Stomach (tissue), 9 donors: ENCODE data around the gene CPXM2. TPM values are rescaled to one million over a fixed set of nuclear protein-coding genes. Genes with fewer than 3 reads are reported as not detected.
A peak's percentile ranks its signal among the peaks of the same experiment; 100 is the strongest.

Source experiments
- DNase-seq, 2 donors: peaks; one replicate each; pipeline versions ENCODE4 v3.0.0 to v3.0.0-alpha.2; 2013 to 2019
- H3K27ac ChIP-seq, 5 donors: fragments of 200-600 bp in 4 of 5; sonication (generic) in 4 of 5; one replicate each; pipeline ENCODE4 v1.5.1; 2013 to 2019; ENCODE audit warnings: mild to moderate bottlenecking in 1 of 5, moderate library complexity in 1 of 5
- H3K27me3 ChIP-seq, 3 donors: fragments of 200-600 bp; sonication (generic); one replicate each; pipeline ENCODE4 v1.5.1; 2017 to 2019; ENCODE audit warnings: mixed run types in 1 of 3
- H3K36me3 ChIP-seq, 4 donors: fragments of 200-600 bp; sonication (generic); 1 replicate in 3 of 4; 2 replicates in 1 of 4; pipeline ENCODE4 v1.5.1; 2016 to 2019
- H3K4me1 ChIP-seq, 4 donors: fragments of 200-600 bp; sonication (generic); one replicate each; pipeline ENCODE4 v1.5.1; 2016 to 2019
- H3K4me3 ChIP-seq, 4 donors: fragments of 200-600 bp; sonication (generic) in 3 of 4; one replicate each; pipeline ENCODE4 v1.5.1; 2016 to 2019; ENCODE audit warnings: mild to moderate bottlenecking in 1 of 4
- H3K9me3 ChIP-seq, 4 donors: fragments of 200-600 bp; sonication (generic); one replicate each; pipeline ENCODE4 v1.5.1; 2016 to 2019
- EP300 ChIP-seq: sonication (generic); formaldehyde crosslinking; IDR thresholded peaks from one replicate; pipeline ENCODE4 v1.6.1; 2017; ENCODE audit warnings: antibody characterized with exemption
- POLR2A ChIP-seq, 4 donors: fragments of 450-650 bp; IDR thresholded peaks; one replicate each; pipeline ENCODE4 v1.6.1; 2016; ENCODE audit warnings: antibody characterized with exemption in 4 of 4, control low read depth in 2 of 4, mild to moderate bottlenecking in 1 of 4, moderate library complexity in 1 of 4
- POLR2AphosphoS5 ChIP-seq, 3 donors: sonication (generic); formaldehyde crosslinking; IDR thresholded peaks; one replicate each; pipeline ENCODE4 v1.6.1; 2016; ENCODE audit warnings: antibody characterized with exemption in 3 of 3
- WGBS, 5 donors: extraction: QIAGEN DNeasy Blood & Tissue Kit in 3 of 5; methylation state at CpG; one replicate each; pipeline versions ENCODE4 v1.1.5 to v1.1.7; 2013 to 2018; 5-methylcytosine and 5-hydroxymethylcytosine counted together
- intact Hi-C: fragments of 100-400 bp; cut with DNase I; formaldehyde crosslinking; loops from one replicate; pipeline ENCODE4 v1.15.1; 2023; ENCODE audit warnings: low total_unique reads
- polyA plus RNA-seq, 3 donors: library from polyadenylated mRNA; stranded (reverse); fragments of 200-250 nt; gene quantifications; one replicate each; pipeline ENCODE4 v1.2.3, GENCODE V29; 2013
- total RNA-seq, 5 donors: library from RNA; depleted of rRNA; stranded (reverse); fragments of >200 nt; gene quantifications; one replicate each; pipeline versions ENCODE4 v1.1.0 to v1.2.3, GENCODE V29; 2014 to 2016
- TF ChIP-seq, protein P1 (sequence below), 7 experiments: fragments of 450-650 bp in 4 of 7; fragments of 200-600 bp in 3 of 7; sonication (generic) in 3 of 7; IDR thresholded peaks; one replicate each; pipeline ENCODE4 v1.5.1; 2016 to 2019; ENCODE audit warnings: antibody characterized with exemption in 7 of 7, control low read depth in 2 of 7, mild to moderate bottlenecking in 1 of 7
- donor health status: healthy with polysubstance abuse.
- donor health status: Bipolar disorder and iron deficiency.
- donor health status: healthy.

The CPXM2 gene
- total and polyA plus RNA-seq, 8 donors = 0.46 to 33.5 (median 9.9) TPM

DNA sequence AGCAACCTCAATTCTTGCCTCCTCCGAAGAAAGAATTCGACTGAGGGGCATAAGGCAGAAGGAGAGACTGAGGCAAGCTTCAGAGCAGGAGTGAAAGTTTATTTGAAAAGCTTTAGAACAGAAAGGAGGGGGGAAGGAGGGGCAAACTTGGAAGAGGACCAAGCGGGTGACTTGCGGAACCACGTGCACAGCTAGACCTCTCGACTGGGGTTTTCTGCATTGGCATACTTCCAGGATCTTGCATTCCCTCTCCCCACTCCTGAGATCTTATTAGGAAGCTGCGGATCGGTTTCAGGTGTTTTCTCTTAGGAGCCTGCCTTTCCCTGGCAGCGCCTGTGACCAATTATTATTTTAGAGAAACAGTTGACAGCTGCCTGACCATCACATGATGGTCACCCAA lies 20.3 kb upstream of the CPXM2 start:
- peaks cover 0 to 16% (median 8%) of the 10 kb centered on the region in 4 donors for H3K4me1 ChIP-seq
- no peak overlapping the region for H3K27ac ChIP-seq
- 32 to 55% (median 45%) methylated on average over 9 of the region's 9 CpGs for WGBS, 5 donors
- intact Hi-C loops = no loop called here
- H3K36me3 ChIP-seq = no peaks in the 10 kb centered on the region
- peaks cover 0 to 40% (median 2%) of the 10 kb centered on the region in 3 donors for H3K27me3 ChIP-seq
- DNase-seq = peak in 1 of 2 donors; percentile 40
- no peak overlapping the region for H3K4me3 ChIP-seq
- H3K9me3 ChIP-seq = no peaks in the 10 kb centered on the region
- no peak for TF ChIP-seq POLR2A (IDR thresholded peaks at IDR 0.05)

DNA sequence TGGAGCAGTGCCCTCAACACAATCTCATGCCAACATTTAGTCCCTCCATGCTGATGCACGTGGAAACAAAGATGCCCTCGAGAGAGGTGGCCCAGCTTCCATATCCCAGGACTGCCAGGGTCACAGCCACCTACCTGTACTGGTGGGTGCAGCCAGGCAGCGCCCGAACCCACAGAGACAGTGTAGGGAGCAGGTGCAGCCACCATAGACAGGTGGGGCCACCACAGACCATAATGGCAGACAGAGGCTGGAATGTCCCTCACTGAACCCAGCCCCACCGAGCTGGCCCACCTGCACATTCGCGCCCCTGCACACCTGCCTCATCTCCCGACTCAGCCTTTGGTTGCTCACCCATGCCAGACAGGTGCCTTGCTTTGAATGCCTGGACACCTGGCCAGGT lies 18.3 kb upstream of the CPXM2 start:
- 85 to 90% (median 88%) methylated on average over 6 to 8 of the region's 8 CpGs for WGBS, 5 donors

DNA sequence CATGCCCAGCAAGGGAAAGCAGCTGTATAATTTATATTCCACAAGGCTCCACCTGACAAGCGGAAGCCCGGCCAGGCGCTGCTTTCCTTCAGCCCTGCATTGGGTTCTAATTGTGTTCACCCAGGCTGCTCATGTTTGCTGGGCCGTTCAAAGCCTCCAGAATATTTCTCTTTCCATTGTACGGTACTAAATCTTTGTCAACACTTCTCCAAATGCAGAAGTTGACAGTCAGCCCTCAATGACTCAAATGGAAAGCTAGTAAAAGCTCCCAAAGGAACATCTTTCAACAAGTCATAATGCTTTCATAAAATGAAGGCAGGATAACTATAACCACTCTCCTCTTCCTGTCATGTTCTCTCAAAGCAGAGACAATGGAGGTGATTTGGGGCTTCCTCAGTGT lies 17.8 kb upstream of the CPXM2 start:
- intact Hi-C loops = no loop called here
- TF ChIP-seq, protein P1, sequence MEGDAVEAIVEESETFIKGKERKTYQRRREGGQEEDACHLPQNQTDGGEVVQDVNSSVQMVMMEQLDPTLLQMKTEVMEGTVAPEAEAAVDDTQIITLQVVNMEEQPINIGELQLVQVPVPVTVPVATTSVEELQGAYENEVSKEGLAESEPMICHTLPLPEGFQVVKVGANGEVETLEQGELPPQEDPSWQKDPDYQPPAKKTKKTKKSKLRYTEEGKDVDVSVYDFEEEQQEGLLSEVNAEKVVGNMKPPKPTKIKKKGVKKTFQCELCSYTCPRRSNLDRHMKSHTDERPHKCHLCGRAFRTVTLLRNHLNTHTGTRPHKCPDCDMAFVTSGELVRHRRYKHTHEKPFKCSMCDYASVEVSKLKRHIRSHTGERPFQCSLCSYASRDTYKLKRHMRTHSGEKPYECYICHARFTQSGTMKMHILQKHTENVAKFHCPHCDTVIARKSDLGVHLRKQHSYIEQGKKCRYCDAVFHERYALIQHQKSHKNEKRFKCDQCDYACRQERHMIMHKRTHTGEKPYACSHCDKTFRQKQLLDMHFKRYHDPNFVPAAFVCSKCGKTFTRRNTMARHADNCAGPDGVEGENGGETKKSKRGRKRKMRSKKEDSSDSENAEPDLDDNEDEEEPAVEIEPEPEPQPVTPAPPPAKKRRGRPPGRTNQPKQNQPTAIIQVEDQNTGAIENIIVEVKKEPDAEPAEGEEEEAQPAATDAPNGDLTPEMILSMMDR (IDR thresholded peaks at IDR 0.05) = no peak
- TF ChIP-seq POLR2AphosphoS5 (IDR thresholded peaks at IDR 0.05) (no peak), EP300 (no peak), POLR2A (IDR thresholded peaks at IDR 0.05) (no peak)
- Histone ChIP-seq H3K27ac (no peak overlapping the region), H3K27me3 (peaks cover 0 to 41% (median 0%) of the 10 kb centered on the region in 3 donors), H3K9me3 (no peaks in the 10 kb centered on the region), H3K36me3 (no peaks in the 10 kb centered on the region), H3K4me3 (no peak overlapping the region), H3K4me1 (peaks cover 0 to 16% (median 8%) of the 10 kb centered on the region in 4 donors)
- no peak for DNase-seq
- 70 to 81% (median 73%) methylated on average over 5 of the region's 5 CpGs for WGBS, 5 donors

More for the DNA sequence above, 18.3 kb upstream of the CPXM2 start:
- TF ChIP-seq, protein P1 (IDR thresholded peaks at IDR 0.05) = no peak
- no peak for TF ChIP-seq EP300
- TF ChIP-seq POLR2AphosphoS5 (IDR thresholded peaks at IDR 0.05) = no peak
- no peak for TF ChIP-seq POLR2A (IDR thresholded peaks at IDR 0.05)
- intact Hi-C loops = no loop called here
- Histone ChIP-seq H3K27ac (no peak overlapping the region), H3K36me3 (no peaks in the 10 kb centered on the region), H3K9me3 (no peaks in the 10 kb centered on the region), H3K4me3 (no peak overlapping the region), H3K27me3 (peaks cover 0 to 41% (median 0%) of the 10 kb centered on the region in 3 donors), H3K4me1 (peaks cover 0 to 16% (median 8%) of the 10 kb centered on the region in 4 donors)
- DNase-seq = no peak

DNA sequence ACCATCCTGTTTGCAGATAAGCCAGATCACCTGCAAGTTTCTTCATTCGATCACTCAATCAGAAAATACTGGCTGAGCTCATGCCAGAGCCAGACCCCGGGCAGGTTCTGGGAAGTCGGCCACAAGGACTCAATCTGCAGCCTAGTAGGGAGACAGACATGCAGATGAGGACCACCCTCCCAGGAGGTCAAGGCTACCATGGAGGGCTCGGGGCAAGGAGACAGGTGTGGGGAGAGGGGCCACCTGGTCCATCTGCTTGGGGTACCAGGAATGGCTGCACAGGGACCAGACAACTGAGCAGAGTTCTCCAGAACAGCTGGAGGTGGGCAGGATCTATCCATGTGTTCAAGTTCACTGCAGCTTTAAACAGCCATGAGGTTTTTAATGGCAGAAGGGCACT lies 16.8 kb upstream of the CPXM2 start:
- Histone ChIP-seq H3K9me3 (no peaks in the 10 kb centered on the region), H3K36me3 (no peaks in the 10 kb centered on the region), H3K4me1 (peaks cover 0 to 12% (median 4%) of the 10 kb centered on the region in 4 donors), H3K27me3 (peaks cover 0 to 44% (median 0%) of the 10 kb centered on the region in 3 donors), H3K27ac (no peak overlapping the region), H3K4me3 (no peak overlapping the region)
- intact Hi-C loops = no loop called here
- WGBS, 5 donors = 75 to 83% (median 78%) methylated on average over 4 of the region's 4 CpGs
- TF ChIP-seq POLR2AphosphoS5 (IDR thresholded peaks at IDR 0.05) (no peak), POLR2A (IDR thresholded peaks at IDR 0.05) (no peak), EP300 (no peak)
- TF ChIP-seq, protein P1 (IDR thresholded peaks at IDR 0.05) = no peak
- DNase-seq = no peak

DNA sequence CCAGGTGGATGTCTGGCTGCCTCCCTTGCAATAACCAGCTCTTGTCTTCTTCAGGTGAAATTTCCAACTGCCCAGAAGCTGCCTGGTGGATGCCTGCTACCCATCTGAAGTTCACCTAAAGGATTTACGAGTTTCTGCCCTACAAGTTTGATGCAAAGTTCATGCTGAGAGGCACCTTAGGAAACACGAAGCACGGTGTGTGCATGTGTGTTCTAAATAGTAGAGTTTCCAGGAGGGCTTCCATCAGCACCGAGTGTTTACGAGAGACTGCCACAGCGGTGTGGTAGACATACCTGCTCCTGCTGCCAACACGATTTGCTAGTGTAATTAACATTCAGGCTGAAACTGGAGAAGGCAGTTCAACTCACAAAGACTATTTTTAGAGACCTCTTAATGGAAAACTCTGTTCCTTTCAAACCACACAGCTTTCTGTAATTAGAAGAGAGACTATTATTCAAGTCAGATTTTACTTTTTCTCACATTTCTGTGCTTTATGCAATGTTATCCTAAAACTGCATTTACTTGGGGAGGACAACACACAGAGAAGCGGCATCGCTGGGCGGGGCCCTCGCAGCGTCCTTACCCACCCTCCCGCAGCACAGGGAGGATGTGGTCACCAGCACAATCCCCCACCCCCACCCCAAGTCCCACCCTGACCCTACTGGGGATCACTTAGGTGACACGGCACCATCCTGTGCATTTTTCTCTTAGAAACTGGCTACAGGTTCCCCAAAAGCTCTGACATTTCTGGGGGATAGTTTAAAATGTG lies 15.5 kb upstream of the CPXM2 start:
- Histone ChIP-seq H3K27ac (no peak overlapping the region), H3K36me3 (no peaks in the 10 kb centered on the region), H3K9me3 (no peaks in the 10 kb centered on the region), H3K27me3 (peaks cover 0 to 51% (median 0%) of the 10 kb centered on the region in 3 donors), H3K4me3 (no peak overlapping the region), H3K4me1 (peaks cover 0 to under 1% (median 0%) of the 10 kb centered on the region in 4 donors)
- 45 to 64% (median 50%) methylated on average over 14 of the region's 14 CpGs for WGBS, 5 donors
- DNase-seq = no peak
- intact Hi-C loops = no loop called here
- TF ChIP-seq EP300 (no peak), POLR2A (IDR thresholded peaks at IDR 0.05) (no peak), POLR2AphosphoS5 (IDR thresholded peaks at IDR 0.05) (no peak)
- TF ChIP-seq, protein P1 (IDR thresholded peaks at IDR 0.05) = no peak
